HG02798 (cell line): ENCODE results near the gene FAM184B.

Experiments used
- ATAC-seq: cut with Tn5 transposase; IDR thresholded peaks from one replicate; pipeline ENCODE4 v1.9.1; 2021; ENCODE audit warnings: mild to moderate bottlenecking; ENCODE audit not compliant: unreplicated experiment, poor library complexity

The FAM184B gene

DNA sequence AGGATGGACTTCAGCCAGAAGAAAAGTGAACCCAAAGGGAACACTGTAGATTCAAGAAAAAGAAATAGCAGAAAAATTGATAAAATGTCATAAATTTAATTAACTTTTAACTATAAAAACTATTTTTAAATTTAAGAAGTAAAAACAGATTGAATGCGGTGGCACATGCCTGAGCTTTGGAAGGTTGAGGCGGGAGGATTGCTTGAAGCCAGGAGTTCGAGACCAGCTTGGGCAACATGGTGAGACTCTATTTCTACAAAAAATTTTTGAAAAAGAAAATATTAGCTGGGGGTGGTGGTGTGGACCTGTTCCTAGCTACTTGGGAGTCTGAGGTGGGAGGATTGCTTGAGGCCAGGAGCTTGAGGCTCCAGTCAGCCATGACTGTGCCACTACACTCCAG is 3.0 kb downstream of the FAM184B start:
- ATAC-seq: no peak

DNA sequence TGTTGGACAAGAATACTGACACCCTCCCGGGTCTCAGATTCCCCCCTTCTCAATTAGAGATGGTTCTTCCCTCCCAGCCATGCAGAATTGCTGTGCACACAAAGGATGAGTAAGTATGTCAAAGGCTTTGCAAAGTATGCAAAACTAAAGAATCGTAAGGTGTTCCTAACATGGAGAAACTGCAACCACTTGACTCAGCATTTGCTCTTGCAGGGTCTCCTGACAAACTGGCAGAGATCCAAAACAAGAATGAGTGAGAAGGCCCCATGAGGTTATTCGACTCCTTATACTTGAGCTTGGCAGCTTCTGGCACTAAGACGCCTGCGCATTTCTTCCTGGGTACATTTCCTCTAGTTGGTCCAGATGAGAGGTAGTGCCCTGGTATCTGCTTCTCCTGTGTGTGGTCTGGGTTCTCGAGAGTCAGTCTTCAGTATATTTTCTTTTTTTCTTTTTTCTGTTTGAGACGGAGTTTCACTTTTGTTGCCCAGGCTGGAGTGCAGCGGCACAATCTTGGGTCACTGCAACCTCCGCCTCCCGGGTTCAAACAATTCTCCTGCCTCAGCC is 8.2 kb downstream of the FAM184B start:
- no peak for ATAC-seq

DNA sequence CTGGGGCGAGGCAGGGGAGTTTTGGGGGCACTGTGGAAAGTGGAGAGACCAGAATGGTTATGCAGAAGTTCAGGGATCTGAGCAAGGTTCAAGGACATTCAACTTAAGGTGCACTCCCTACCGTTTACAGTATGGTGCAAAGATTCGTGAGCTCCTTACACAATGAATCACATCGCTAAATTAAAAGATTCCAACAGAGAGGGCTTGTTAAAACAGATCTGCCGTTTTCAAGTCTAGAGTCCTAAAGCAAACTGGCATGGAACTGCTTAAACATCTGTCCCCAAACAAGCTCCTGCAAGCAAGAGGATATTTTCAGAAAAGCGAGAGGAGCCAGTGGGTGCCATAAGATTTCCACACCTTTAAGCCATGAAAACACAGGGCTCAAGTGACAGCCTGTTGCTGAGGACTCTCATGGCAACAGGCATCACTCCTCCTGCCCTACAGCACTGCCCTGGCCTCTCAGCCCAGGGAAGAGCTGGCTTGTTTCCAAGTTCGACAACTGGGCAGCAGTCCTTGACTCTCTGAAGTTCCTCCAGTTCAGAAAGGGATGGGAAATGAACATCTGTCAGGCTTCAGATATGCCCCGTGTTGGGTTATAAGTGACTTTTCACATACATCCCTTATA is 10.0 kb downstream of the FAM184B start:
- ATAC-seq: no peak

DNA sequence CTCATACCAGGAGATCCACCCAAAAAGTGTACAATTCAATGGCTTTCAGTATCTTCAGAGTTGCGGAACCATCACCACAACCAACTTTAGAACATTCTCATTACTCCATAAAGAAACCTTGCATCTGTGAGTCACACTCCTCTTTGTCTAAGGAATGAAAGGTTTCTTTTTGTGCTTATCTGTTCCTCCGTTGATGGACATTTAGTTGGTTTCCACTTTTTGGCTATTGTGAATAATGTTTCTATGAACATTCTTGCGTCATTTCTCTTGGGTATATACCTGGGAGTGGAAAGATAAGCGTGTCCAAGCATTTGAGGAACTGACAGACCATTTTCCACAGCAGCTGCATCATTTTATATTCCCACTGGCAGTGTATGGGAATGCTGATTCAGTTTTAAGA is 10.6 kb downstream of the FAM184B start:
- ATAC-seq: no peak

DNA sequence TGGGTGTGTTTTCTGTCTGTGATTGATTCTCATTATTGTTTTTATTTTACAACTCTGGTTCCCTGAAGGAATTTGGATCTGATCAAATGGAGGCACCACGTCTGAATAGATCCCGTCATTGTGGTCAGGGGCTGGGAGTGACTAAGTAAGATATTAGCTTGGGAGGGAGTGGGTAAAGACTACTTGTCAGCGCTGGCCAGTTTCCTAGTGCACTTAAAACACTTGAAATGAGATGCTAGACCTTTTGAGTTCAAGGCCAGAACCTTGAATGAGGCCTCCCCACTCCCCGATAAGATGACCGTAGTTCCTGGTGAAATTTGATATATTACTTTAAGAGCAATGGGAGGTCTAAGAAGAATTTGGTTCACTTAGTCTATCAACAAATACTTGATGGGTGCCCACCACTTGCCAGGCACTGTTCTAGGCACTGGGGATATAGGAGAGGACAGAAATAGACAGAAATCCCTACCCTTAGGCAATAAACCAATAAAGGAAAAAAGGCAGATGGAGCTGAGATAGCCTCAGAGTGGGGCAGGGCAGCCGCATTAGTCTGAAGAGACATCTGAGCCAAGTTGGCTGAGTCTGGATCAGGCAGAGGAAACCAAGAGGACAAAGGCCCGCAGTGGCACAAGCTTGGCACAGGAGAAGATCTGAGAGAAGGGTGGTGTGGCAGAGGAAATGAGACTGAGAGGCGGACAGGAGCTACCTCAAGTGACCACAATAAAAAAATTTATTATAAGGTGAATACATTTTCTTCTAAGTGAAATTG is 11.8 kb downstream of the FAM184B start:
- ATAC-seq: no peak

DNA sequence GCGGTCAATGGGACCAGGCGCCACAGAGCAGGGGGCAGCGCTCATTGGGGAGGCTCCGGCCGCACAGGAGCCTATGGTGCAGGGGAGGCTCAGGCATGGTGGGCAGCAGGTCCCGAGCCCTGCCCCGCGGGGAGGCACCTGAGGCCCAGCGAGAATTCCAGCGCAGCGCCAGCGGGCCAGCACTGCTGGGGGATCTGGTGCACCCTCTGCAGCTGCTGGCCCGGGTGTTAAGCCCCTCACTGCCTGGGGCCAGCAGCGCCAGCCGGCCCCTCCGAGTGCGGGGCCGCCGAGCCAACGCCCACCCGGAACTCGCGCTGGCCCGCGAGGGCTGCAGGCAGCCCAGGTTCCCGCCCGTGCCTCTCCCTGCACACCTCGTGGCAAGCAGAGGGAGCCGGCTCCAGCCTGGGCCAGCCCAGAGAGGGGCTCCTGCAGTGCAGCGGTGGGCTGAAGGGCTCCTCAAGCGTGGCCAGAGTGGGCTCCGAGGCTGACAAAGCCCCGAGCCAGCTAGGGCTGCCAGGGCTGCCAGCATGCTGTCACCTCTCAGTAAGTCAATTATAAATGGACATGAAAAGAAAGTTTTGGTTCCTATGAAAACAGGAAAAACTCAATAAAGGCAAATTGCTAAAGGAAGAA is 14.5 kb downstream of the FAM184B start:
- ATAC-seq: no peak

DNA sequence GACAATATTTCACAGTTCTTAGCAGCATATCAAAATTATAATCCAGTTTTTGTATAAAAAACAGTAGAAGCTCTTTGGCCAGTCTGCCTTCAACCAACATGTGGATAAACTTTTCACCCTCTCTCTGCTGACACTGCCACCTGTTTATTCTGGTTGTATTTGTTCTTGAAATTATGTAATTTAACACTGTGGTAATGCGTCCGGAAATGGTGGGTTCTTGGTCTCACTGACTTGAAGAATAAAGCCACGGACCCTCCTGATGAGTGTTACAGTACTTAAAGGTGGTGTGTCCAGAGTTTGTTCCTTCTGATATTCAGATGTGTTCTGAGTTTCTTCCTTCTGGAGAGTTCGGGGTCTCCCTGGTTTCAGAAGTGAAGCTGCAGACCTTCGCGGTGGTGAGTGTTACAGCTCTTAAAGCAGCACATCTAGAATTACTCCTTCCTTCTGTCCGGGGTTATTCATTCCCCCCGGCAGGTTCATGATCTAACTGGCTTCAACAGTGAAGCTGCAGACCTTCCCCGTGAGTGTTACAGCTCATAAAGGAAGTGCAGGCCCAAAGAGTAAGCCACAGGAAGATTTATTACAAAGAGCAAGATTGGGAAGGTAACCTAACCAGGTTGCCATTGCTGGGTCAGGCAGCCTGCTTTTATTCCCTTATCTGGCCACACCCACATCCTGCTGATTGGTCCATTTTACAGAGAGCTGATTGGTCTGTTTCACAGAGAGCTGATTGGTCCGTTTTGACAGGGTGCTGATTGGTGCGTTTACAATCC is 15.7 kb downstream of the FAM184B start:
- no peak for ATAC-seq

DNA sequence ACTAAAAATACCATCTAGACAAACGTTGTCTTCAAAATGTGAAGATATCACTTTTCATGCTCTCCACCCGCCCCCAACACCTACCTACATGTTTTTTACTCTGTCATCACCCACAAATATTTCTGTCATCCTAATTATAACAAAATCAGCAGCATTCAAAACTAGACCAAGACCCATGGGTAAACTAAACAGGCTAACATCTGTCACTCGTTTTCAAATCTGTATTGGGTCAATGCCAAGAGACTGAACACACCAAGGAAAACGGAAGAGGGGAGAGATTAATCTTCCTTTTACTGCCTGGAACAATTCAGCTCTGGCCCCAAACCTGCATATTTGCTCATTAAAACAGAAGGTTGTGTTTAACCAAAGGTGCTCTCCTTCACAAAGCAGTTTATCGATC is 17.5 kb downstream of the FAM184B start:
- ATAC-seq: no peak

DNA sequence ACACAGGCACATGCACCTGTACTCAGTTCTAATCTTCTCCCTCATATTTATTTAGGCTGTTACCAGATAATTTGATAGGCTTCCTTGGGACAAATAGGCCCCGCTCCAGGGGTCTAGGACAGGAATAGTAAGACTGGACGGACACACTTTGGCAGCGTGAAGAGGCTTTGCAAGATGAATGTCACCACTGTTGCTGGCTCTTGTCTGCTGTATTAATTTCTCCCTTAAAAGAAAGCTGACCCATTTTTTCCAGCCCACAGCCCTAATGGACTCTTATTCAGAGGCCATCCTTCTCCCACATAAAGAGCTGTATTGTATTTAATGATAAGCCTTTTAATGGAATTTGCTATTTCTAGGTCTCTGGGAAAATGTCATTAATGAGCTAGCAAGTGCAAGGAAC is 18.0 kb downstream of the FAM184B start:
- ATAC-seq: no peak

DNA sequence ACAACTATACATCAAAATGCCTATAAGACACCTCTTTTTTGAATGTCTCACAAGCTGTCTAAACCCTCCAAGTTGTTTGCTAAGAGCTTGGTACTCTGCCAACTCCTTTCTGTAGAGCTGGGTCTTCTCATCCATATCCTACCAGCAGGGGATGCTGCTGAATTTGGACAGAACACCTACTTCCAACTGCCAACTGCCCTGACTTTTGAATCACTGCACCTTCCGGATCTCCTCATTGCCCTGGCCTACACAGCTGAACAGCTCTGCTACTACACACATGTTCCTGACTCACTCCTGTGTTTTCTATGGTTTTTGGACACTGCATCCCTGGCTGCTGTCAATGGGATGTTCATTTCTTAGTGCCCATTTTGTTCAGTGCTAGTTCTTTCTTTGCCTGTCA is 18.7 kb downstream of the FAM184B start:
- ATAC-seq: no peak

DNA sequence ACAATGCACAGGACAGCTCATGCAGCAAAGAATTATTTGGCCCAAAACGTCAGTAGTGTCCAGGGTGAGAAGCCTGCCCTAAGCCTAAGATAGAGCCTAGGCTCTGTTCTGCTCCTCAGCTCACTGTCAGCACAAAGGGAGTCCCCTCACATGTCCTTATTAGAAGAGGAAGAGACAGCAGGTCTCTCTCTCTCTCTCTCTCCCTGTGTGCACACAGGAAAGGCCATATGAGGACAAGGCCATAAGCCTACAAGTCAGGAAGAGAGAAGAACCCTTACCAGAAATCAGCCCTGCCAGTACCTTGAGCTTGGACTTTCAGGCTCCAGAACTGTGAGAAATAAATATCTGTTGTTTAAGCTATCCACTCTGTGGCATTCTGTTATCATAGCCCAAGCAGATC is 20.4 kb downstream of the FAM184B start:
- ATAC-seq: no peak

DNA sequence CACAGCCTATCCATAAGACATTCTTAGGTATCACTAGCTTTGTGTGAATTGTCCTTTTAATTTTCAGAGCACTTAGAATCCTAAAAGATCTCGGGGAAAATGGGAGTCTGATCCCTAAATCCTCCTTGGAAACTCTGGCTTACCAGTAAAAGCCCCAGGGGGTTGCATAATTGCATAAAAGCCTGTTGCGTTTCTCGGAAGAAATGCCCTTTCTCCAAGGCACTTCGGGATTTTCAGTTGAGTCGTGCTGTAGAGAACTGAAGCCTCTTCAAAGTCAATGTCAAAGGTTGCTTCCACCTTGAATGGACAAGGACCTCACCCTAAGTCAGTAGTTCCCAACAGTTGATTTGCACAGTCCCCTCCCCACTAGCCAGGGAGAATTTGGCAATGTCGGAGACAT is 20.8 kb downstream of the FAM184B start:
- ATAC-seq: no peak

DNA sequence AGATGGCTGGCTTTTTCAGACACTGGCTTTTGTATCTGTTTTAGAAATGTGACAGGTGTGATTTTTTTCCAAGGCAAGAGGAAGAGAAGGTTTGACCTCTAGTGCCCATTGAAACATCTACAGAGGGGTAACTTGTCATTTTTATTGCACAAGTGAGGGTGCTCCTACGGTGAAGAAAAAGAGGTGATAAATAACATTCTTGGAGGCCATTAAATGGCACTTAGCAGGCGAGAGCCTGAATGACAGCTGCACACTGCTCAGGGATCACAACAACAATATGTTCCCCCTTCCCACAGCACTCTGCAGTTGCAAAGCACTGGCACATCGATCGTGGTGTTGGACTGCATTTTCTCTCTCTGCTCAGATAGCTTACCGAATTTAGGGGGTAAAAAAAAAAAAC is 22.9 kb downstream of the FAM184B start:
- ATAC-seq: no peak

DNA sequence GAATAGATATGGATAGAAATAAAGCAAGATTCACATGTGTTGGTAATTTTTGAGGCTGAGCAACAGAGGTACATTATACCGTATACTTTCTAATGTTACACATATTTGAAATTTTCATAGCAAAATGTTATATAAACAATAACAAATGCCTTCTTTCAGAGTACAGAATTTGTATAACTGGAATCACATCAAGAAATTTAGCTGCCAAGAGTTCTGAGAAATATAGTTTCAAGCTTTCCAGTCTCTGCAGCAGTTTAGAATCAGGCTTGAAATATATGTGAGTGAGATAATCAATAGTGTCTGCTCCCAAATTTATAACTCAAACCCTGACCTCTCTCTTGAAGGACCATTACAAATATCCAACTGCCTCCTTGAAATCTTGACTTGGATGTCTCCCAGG is 23.8 kb downstream of the FAM184B start:
- no peak for ATAC-seq

DNA sequence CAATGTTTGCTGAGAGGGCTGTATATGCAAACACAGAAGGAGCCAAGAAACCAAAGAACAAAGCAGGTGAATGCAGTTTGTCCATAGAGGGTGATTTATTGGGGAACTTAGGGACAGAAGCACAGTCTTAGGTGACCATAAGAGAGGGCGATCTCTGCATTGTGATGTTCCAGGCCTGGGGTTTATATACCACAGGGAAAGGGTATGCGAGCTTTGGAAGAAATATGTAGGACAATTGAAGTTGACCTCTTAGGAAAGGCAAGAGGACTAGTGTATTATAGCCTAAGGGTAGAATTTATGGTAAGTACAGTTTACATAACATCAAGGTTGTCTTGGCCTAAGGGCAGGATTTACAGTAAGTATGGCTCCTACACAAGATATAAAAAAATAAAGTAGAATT is 27.8 kb downstream of the FAM184B start:
- no peak for ATAC-seq

DNA sequence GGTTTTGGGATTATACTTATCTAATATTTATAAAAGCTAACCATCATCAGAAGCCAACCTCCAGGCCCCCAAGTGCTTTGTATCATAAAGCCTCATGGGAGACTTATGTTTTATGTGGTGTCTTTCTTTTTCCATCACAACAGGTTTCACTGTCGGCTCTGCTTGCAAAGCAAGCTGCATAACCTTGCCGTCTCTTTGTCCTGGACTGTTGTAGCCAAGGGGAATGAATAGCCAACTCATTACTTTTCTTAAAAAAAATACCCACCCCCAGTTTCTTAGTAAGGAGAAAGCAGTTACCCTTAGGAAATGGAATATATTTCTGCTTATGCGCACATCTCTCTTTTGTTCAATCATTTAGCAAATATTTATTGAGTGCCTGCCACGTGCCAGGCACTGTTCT is 40.7 kb downstream of the FAM184B start:
- ATAC-seq: no peak

DNA sequence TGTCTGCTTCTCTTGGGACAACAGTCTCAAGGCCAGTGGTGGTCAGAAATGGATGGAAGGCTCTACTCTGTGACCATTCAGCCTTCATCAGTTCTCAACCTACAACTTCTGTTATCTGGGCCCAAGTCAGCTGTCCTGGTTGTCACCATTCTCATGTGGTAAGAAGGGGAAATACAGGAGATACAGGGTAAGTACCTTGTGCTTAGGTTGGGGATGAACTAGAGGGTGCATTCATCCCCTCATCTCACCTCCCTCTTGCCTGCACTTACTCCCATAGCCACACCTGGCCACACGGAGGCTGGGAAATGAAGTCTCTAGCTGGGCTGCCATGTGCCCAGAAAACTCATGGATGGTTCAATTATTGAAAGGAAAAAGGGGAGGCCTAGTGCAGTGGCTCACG is 44.9 kb downstream of the FAM184B start:
- no peak for ATAC-seq

DNA sequence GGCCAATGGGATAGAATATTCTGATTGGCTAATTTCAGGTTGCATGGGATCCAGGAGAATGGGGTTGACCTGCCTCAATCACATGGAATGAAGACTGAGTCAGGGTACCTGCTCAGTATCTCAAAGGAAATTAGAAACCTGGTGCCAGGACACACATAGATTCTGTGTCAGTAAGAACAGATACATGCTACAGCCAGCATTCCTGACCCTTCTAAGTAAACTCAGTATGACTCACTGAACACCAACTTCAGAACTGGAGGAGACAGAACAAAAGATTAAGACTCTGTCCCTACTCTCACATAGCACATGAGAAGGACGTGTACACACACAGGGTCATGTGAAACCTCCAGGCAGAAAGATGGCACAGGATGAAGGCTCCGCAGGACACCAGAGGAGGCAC is 54.5 kb downstream of the FAM184B start:
- ATAC-seq: no peak

DNA sequence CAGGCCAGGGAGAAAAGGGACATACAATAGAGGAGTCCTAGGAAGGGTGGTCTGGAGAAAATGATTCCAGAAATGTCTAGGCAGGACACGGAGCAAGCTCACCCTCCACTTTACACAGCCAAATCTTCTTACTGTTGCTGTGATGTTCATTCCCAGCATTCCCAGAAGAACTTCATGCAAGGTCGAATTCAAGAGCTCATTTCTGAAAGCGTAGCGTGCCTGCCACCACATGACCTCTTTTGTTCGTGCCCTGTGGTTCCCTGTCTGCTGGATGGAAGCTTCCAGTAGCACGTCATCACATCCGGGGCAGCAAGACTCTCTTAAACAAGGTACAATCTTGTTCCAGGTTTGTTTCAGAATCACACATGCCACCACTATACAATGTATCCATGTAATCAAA is 57.8 kb downstream of the FAM184B start:
- ATAC-seq: no peak

DNA sequence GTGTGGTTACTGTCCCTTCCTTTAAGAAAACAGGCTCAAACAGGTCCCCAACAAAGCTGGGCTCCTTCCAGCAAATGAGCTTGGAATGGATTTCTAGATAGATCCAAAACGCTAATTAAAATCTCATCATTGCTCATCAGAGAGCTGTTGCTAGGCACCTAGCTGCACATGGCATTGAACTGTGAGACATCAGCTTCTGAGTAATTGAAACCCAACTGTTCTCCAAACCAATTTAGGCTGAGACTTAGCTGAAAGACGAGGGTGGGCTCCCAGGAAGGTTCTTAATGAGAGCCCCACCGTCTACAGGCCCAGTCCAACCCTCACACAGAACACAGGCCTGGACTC is 59.1 kb downstream of the FAM184B start:
- ATAC-seq: no peak
